Neutrophil (primary cell): ENCODE results near the gene SYT15.
"Not testable (repeated sequence)": the region's sequence is repeated elsewhere in the genome, so short reads cannot be mapped to it uniquely, and the experiment has no call there.

Source experiments
- H3K27ac ChIP-seq: fragments of 200-600 bp; sonication (generic); 2 replicates; pipeline ENCODE4 v1.5.1; 2016; ENCODE audit warnings: mild to moderate bottlenecking, moderate library complexity
- H3K27me3 ChIP-seq: fragments of 200-600 bp; sonication (generic); 2 replicates; pipeline ENCODE4 v1.6.0; 2016; ENCODE audit warnings: mild to moderate bottlenecking
- H3K36me3 ChIP-seq: fragments of 200-600 bp; sonication (generic); 2 replicates; pipeline ENCODE4 v1.5.1; 2017
- H3K4me1 ChIP-seq, 2 experiments: fragments of 200-600 bp in 1 of 2; sonication (generic) in 1 of 2; 1 replicate in 1 of 2; 2 replicates in 1 of 2; pipeline versions ENCODE4 v1.5.1 to v1.6.1; 2013 to 2016; ENCODE audit warnings: low read depth in 1 of 2, low read length in 1 of 2, mild to moderate bottlenecking in 1 of 2, moderate library complexity in 1 of 2; ENCODE audit not compliant: control insufficient read depth in 1 of 2, insufficient read depth in 1 of 2
- H3K4me3 ChIP-seq, 2 experiments: fragments of 200-600 bp in 1 of 2; sonication (generic) in 1 of 2; 1 replicate in 1 of 2; 2 replicates in 1 of 2; pipeline ENCODE4 v1.5.1; 2013 to 2016; ENCODE audit warnings: low read depth in 1 of 2, low read length in 1 of 2, mild to moderate bottlenecking in 1 of 2, moderate library complexity in 1 of 2
- H3K9me3 ChIP-seq: fragments of 200-600 bp; sonication (generic); 2 replicates; pipeline ENCODE4 v1.5.1; 2016

Gene SYT15

DNA sequence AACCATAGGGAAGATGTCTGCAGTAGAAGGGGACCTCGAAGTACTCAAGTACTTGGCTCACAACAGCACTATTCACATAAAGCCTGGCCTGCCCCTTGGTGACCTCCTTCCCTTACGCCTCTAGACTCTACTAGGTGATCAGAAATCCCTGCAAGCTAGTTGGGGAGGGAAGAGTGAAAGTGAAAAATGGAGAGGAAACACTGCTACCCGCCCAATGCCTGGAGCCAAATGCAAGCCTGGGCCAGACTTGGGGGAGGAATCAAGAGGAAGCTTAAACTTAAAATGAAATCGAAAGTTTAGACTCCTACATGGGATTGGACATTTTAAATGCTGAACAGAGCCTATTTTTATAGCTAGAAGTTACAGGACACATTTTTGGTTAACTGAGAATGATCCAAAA, 17.6 kb downstream of the SYT15 start:
- H3K27me3 ChIP-seq: peaks cover 20% of the 10 kb centered on the region

DNA sequence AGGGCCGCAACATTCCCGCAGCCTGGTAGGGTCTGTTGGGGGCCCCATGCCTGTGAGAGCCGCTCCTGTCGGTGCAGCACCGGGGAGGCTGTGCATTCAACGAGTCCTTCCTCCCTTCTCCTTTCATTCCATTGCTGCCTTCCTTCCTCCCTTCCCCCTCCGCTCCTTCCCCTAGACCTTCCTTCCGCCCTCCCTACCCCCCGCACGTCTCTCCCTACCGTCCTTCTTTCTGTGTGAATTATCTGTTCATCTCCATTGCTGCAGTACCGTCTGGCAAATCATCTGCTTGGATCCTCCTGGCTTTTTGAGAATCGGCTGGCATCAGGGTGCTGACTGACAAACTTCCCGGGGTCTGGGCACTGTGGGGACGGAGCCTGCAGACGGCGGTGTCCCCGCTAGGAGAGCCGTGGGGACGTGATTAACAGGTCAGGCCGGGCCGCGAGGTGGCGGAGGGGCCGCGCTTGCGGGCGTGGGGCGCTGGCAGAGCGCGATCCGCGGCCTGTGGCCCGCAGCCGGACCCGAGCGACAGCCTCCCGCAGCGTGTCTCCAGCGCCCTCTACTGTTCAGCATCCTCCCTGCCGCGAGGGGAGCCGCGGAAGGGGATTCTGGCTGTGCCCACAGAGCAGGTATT, 18.8 kb downstream of the SYT15 start:
- not testable (repeated sequence) for H3K9me3 ChIP-seq, H3K27ac ChIP-seq, H3K4me1 ChIP-seq, H3K36me3 ChIP-seq
- H3K27me3 ChIP-seq: peaks cover 20% of the 10 kb centered on the region
- H3K4me3 ChIP-seq: peak overlapping the region in 1 of 2 experiments; percentile 35

More for the DNA sequence above, 17.6 kb downstream of the SYT15 start:
- not testable (repeated sequence) for H3K36me3 ChIP-seq, H3K9me3 ChIP-seq, H3K4me3 ChIP-seq, H3K4me1 ChIP-seq, H3K27ac ChIP-seq

DNA sequence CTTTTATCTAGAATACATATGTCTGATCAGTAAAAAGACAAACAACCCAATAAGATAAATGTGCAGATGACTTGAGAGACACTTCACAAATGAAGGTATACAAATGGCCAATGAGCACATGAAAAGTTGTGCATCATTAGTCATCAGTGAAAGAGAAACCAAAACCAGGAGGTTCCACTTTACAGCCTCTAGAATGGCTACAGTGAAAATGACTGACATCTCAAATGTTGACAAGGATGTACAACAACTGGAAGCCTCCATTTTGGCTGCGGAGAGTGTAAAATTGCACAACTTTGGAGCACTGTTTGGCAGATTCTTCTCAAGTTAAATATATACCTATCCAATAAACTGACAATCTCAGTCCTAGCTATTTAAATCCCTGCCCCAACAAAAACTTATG, 21.6 kb downstream of the SYT15 start:
- H3K36me3 ChIP-seq, H3K4me3 ChIP-seq, H3K4me1 ChIP-seq, H3K9me3 ChIP-seq, H3K27ac ChIP-seq: not testable (repeated sequence)
- H3K27me3 ChIP-seq: peaks cover 14% of the 10 kb centered on the region

DNA sequence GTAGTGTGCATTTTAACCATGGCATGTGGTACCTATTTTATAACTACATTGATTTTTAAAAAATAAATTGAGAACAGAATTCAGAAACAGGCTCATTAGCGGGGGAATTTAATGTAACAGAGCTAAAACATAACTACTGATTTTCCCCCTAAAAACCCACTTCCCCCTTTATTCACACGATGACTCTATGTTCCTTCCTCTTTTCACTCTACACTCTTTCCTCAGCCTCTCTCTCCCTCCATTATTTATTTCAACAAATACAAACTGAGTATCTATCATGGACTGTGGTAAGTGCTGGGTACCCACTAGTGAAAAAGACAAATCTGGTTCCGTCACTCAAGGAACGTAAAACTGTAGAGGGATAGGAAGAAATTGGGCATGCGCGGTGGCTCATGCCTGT, 36.6 kb downstream of the SYT15 start:
- H3K27me3 ChIP-seq, H3K36me3 ChIP-seq, H3K9me3 ChIP-seq, H3K27ac ChIP-seq, H3K4me3 ChIP-seq, H3K4me1 ChIP-seq: not testable (repeated sequence)

DNA sequence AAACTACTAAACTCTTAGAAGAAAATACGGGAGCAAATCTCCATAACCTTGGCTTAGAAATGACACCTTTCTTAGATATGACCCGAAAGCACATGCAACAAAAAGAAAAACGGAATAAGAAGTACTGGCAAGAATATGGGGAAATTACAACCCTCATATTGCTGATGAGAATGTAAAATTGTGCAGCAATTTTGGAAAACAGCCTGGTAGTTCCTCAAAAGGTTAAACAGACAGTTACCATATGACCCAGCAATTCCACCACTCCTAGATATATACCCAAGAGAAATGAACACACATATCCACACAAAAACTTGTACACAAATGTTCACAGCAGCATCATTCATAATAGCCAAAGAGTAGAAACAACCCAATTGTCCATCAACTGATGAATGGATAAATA, 37.3 kb downstream of the SYT15 start:
- H3K27me3 ChIP-seq, H3K36me3 ChIP-seq, H3K4me3 ChIP-seq, H3K27ac ChIP-seq, H3K9me3 ChIP-seq, H3K4me1 ChIP-seq: not testable (repeated sequence)

DNA sequence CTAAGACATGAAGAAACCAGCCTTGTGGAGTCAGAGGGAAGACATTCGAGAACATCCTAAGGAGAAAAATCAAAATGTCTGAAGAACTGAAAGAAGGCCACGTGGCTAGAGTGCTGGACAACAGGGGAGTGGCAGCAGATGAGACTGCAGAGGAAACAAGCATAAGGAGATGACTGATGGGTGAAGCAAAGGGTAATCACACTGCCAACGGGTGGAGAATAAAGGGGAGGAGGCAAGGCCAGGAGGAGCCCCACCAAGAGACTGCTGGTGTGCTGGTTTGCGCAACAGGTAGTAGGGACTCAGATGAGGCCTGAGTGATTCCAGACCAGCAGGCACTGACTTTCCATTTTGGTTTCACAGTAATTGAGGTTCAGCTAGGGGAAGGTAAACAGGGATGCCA, 38.2 kb downstream of the SYT15 start:
- H3K9me3 ChIP-seq, H3K4me1 ChIP-seq, H3K27me3 ChIP-seq, H3K27ac ChIP-seq, H3K4me3 ChIP-seq, H3K36me3 ChIP-seq: not testable (repeated sequence)

DNA sequence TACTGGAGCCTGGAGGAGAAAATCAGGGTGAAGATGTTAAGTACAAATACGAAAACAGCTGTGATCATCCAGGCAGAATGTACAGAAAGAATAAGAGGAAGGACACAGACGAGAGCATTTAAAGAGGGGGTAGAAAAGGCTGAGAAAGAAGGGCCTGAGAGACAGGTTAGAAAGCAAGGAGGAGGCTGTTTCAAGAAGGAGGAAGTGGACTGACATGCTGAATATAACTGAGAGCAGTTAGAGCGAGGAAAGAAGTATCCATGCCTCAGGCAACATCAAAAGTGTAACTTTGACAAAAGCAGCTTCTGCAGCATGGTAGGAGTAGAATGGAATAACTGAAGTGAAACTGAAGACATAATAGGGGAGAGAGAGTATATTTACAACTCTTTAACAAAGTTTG, 39.0 kb downstream of the SYT15 start:
- not testable (repeated sequence) for H3K36me3 ChIP-seq, H3K27ac ChIP-seq, H3K9me3 ChIP-seq, H3K4me1 ChIP-seq, H3K27me3 ChIP-seq, H3K4me3 ChIP-seq

DNA sequence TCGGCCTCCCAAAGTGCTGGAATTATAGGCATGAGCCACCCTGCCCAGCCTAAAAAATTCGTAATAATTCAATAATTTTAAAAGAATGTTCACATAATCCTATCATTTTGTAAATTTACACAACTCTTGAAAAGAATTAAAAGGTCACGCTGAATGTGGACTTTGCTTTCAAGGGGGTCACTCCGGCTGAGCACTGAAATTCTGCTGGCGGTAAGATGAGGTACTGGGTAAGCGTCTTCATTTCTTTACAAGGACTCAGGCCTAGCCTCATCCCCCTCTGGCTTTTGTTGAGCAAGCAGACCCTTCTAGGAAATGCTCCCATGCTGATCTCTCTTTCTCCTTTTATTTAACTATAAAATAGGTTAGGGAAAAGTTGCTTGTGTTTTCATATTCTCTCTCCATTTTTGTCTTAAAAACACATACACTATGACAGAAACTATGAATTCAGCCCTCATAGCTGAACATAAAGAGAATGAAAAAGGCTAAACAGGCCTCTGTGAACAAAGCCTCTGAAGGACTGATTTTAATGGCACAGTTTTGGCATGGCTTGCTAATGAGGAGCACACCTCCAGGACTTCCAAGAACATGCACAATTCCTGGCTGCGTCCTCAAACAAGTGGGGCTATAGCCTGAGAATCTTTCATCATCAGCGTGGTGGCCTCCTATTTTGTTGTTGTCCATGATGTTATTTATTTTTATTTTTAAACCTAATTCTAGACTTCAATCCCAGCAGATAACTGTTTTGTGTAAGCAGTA, 45.1 kb downstream of the SYT15 start:
- not testable (repeated sequence) for H3K9me3 ChIP-seq, H3K27me3 ChIP-seq, H3K4me1 ChIP-seq, H3K4me3 ChIP-seq, H3K27ac ChIP-seq, H3K36me3 ChIP-seq

DNA sequence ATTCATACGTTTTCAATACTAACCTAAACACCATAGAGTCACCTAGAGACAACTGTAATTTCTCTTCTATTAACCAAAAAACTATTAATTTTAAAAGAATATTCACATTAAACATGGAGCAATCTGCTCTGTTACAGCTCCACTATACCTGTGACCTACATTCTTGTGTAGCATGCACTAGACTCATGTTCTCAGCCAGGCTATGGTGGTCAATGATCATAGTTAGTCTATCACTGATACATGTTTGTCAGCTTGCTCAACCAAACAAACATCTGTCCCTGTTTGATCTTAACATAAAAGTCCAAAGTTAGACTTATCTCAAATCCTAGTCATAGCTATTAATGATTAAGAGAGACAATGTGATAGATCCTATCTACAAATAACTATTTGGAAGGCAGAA, 50.9 kb downstream of the SYT15 start:
- not testable (repeated sequence) for H3K27ac ChIP-seq, H3K9me3 ChIP-seq, H3K36me3 ChIP-seq, H3K4me1 ChIP-seq, H3K27me3 ChIP-seq, H3K4me3 ChIP-seq

DNA sequence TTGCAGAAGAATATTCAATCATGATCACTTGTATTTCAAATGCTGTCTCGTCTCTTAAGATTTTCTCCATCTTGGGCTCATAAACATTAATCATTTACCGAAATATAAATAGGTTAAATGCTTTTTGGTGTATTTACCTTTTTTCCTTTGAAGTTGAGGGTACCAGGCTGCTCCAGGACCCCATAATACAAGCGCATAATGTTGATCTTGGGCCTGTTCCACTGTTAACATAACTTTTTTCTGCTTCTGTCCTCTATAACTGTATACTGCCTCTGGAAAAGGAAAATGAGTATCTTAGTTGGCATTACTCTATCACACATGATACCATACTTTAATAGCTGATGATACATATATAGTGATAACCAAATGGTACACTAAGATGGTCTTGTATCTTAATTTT, 51.9 kb downstream of the SYT15 start:
- H3K36me3 ChIP-seq, H3K9me3 ChIP-seq, H3K27ac ChIP-seq, H3K4me1 ChIP-seq, H3K4me3 ChIP-seq, H3K27me3 ChIP-seq: not testable (repeated sequence)

DNA sequence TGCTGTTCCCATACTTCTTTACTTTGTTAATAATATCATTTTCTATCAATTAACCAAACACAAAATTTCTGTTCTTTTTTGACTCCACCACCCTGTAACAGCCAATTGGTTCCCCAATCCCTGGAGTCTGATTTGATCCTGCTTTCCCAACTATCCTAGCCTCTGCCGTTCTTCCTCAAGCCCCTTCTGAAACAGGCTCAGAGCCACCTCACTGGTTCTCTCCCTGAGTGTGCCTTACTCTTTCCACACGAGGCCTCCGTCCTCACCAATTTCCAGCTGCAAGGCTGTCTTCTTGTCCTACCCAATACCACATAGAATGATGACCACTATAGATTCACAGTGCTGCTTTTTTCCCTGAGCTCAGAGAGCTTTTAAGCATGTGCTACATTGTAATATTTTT, 52.8 kb downstream of the SYT15 start:
- not testable (repeated sequence) for H3K27me3 ChIP-seq, H3K4me1 ChIP-seq, H3K4me3 ChIP-seq, H3K36me3 ChIP-seq, H3K27ac ChIP-seq, H3K9me3 ChIP-seq

DNA sequence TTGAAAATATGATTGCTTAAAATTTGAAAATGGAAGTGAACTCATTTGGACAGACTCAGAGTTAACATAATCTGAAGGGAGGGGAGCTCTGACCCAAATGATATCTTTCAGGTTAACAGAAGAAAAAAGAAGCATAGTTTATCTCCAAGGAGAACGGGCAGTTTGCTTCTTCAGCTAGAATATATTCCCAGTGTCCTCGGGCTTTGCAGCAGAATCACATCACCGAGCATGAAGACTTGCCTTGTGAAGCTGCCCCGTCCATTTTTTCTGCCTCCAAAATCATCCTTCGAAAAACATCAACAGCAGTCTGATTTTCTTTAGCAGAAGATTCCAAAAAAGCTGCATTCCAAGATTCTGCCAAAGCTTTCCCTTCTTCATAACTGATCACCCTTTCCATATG, 55.8 kb downstream of the SYT15 start:
- not testable (repeated sequence) for H3K4me1 ChIP-seq, H3K9me3 ChIP-seq, H3K4me3 ChIP-seq, H3K27ac ChIP-seq, H3K36me3 ChIP-seq, H3K27me3 ChIP-seq

DNA sequence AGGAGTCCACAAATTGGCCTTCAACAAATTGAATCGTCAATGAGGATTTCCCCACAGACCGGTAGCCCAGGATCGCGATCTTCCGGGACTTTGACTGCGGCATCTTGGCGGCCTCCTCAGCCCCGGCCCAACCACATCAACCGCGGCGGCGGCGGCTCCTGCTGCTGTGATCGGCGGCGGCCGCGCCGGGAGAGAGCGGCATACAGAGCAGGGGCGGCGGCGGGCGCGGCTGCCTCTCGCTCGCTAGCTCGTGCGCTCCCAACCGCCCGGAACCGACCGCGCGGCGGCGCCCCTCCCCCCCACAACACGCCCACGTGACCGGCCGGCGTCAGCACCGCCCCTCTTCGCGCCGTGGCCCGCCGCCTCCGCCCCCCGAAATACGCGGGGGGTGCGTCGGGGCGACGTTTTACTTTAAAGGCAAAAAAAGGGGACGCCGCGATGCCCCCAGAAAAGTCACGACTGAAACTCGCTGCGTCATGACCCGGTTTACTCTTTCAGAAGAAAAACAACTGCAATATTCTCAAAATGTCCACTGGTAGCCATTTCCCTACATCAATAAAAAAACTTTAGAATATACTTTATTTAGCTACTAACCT, 56.5 kb downstream of the SYT15 start:
- not testable (repeated sequence) for H3K36me3 ChIP-seq, H3K27ac ChIP-seq, H3K4me1 ChIP-seq, H3K27me3 ChIP-seq, H3K9me3 ChIP-seq, H3K4me3 ChIP-seq

DNA sequence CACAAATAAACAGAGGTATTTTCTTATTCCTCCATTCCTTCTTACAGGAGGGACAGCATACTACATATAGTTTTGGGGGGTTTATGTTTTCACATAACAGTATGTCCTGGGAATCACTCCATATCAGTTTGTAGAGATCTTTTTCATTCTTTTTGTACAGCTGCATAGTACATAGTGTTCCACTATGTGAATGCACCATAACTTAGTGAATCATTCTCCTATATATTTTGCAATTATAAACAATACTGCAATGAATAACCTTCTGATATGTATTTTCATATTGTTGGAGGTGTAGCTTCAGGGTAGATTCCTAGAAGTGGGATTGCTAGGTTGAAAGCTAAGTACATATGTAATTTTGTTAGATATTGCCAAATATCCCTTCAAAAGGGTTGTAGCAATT, 61.1 kb downstream of the SYT15 start:
- H3K4me1 ChIP-seq, H3K27me3 ChIP-seq, H3K36me3 ChIP-seq, H3K9me3 ChIP-seq, H3K4me3 ChIP-seq, H3K27ac ChIP-seq: not testable (repeated sequence)
